GM21723 (cell line): Measurements from ENCODE around the gene INSR.
"Not testable (repeated sequence)": the region's sequence is repeated elsewhere in the genome, so short reads cannot be mapped to it uniquely, and the experiment has no call there.

ENCODE experiments used
- ATAC-seq: cut with Tn5 transposase; IDR thresholded peaks from one replicate; pipeline ENCODE4 v1.9.1; 2021; ENCODE audit warnings: mild to moderate bottlenecking, moderate library complexity; ENCODE audit not compliant: unreplicated experiment

INSR gene

GRCh38 chr19:7225741-7226140, 68.5 kb downstream of the INSR start:
- ATAC-seq, result no peak

GRCh38 chr19:7224995-7225394, 69.2 kb downstream of the INSR start:
- no peak for ATAC-seq

GRCh38 chr19:7224209-7224686, 70.0 kb downstream of the INSR start:
- ATAC-seq, result no peak

- no peak for ATAC-seq
Observed at GRCh38 chr19:7223429-7223828, 70.8 kb downstream of the INSR start.

GRCh38 chr19:7219056-7219455, 75.2 kb downstream of the INSR start:
- ATAC-seq, result no peak

- no peak for ATAC-seq
Observed at GRCh38 chr19:7217861-7218260, 76.4 kb downstream of the INSR start.

GRCh38 chr19:7216373-7216902, 77.8 kb downstream of the INSR start:
- no peak for ATAC-seq

- no peak for ATAC-seq
Observed at GRCh38 chr19:7215176-7215575, 79.0 kb downstream of the INSR start.

GRCh38 chr19:7214324-7215089, 79.7 kb downstream of the INSR start:
- ATAC-seq, result no peak

GRCh38 chr19:7213628-7214323, 80.4 kb downstream of the INSR start:
- no peak for ATAC-seq

GRCh38 chr19:7211191-7211951, 82.8 kb downstream of the INSR start:
- no peak for ATAC-seq

- no peak for ATAC-seq
Observed at GRCh38 chr19:7210359-7210758, 83.9 kb downstream of the INSR start.

GRCh38 chr19:7209597-7210325, 84.5 kb downstream of the INSR start:
- not testable (repeated sequence) for ATAC-seq

- ATAC-seq, result not testable (repeated sequence)
Observed at GRCh38 chr19:7209036-7209435, 85.2 kb downstream of the INSR start.

- ATAC-seq, result no peak
Observed at GRCh38 chr19:7203332-7203731, 90.9 kb downstream of the INSR start.

- ATAC-seq, result no peak
Observed at GRCh38 chr19:7202888-7203287, 91.3 kb downstream of the INSR start.

GRCh38 chr19:7200736-7201135, 93.5 kb downstream of the INSR start:
- ATAC-seq, result no peak

- ATAC-seq, result no peak
Observed at GRCh38 chr19:7199613-7200533, 94.3 kb downstream of the INSR start.
